Fibroblast of villous mesenchyme (primary cell): ENCODE results near the gene LUZP2. TPM values are rescaled to one million over a fixed set of nuclear protein-coding genes. Genes with fewer than 3 reads are reported as not detected.

Experiments
- DNase-seq: peaks from one replicate; pipeline ENCODE4 v3.0.0-alpha.2; 2010; ENCODE audit warnings: low read depth
- H3K4me3 ChIP-seq: 2 replicates; pipeline ENCODE4 v1.5.1; 2011; ENCODE audit warnings: low read depth, mild to moderate bottlenecking, low read length
- CTCF ChIP-seq: IDR thresholded peaks from 2 replicates; pipeline ENCODE4 v1.5.1; 2012; ENCODE audit warnings: low read depth, mild to moderate bottlenecking, low read length; ENCODE audit not compliant: insufficient read depth
- total RNA-seq: library from RNA; depleted of rRNA; stranded (reverse); fragments of >200 nt; gene quantifications from 2 replicates; pipeline ENCODE4 v1.2.3, GENCODE V29; 2012

The LUZP2 gene
- total RNA-seq, 1 donor = under 0.01 TPM

DNA sequence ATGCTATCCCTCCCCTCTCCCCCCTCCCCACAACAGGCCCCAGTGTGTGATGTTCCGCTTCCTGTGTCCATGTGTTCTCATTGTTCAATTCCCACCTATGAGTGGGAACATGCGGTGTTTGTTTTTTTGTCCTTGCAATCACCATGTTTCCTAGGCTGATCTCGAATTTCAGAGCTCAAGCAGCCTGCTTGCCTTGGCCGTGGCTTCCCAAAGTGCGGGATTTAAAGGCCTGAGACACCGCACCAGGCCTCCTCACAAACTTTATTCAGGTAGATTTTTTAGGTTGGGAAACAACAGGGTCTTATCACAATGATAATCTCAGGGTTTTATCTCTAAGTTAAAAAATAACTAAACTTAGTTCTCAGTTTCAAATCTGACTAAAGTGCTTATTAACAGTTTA, 125.4 kb downstream of the LUZP2 start:
- TF ChIP-seq CTCF = no peak
- DNase-seq = no peak
- no peak overlapping the region for H3K4me3 ChIP-seq

DNA sequence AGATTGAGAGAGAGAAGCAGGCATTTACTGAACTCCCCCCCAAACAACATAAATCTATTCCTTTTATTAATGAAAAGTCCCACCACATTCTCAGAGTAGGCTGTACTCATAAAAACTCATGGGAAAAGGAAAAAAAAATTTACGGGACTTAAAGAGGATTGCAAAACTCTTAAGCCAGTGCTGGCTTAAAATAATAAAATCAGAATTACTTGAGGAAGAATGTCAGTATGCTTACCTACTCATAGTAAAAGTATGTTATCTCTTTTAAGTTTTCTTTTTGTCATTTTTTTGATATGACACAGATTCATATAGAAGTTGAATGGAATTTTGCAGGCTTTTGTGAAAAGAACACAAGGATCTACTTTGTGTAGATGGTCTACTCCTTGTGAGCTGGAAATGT, 126.3 kb downstream of the LUZP2 start:
- DNase-seq = peak; percentile 3
- no peak overlapping the region for H3K4me3 ChIP-seq
- no peak for TF ChIP-seq CTCF

GRCh38 chr11:24624432-24624831, 127.6 kb downstream of the LUZP2 start:
- no peak for TF ChIP-seq CTCF
- no peak for DNase-seq
- no peak overlapping the region for H3K4me3 ChIP-seq

GRCh38 chr11:24625975-24626374, 129.1 kb downstream of the LUZP2 start:
- DNase-seq = no peak
- no peak for TF ChIP-seq CTCF
- no peak overlapping the region for H3K4me3 ChIP-seq

- no peak for TF ChIP-seq CTCF
- H3K4me3 ChIP-seq = no peak overlapping the region
- DNase-seq = no peak
Measured at GRCh38 chr11:24628224-24628776, 131.4 kb downstream of the LUZP2 start.

DNA sequence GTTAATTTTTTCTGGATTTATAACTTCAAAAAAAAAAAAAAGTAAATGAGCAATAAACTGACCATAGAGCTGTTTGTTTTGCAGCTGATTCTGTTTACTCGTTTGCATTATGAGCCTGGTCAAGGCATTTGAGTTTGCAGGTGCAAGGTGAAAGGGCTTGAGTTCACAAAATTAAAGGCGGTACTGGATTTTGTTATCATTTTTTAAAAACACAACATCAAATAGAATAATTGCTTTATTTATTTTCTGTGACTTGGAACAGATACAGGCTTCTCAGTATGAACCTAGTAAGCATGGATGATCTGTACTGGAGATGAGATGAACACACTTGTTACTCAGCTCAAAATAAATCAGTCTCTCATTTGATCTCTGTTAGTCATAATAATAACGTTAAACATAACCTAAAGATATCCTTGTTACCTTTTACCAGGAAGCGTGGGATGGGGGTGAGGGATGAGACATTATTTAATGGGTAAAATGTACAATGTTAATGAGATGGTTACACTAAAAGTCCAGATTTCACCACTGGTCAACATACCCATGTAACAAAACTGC, 137.8 kb downstream of the LUZP2 start:
- TF ChIP-seq CTCF = no peak
- DNase-seq = no peak
- no peak overlapping the region for H3K4me3 ChIP-seq

DNA sequence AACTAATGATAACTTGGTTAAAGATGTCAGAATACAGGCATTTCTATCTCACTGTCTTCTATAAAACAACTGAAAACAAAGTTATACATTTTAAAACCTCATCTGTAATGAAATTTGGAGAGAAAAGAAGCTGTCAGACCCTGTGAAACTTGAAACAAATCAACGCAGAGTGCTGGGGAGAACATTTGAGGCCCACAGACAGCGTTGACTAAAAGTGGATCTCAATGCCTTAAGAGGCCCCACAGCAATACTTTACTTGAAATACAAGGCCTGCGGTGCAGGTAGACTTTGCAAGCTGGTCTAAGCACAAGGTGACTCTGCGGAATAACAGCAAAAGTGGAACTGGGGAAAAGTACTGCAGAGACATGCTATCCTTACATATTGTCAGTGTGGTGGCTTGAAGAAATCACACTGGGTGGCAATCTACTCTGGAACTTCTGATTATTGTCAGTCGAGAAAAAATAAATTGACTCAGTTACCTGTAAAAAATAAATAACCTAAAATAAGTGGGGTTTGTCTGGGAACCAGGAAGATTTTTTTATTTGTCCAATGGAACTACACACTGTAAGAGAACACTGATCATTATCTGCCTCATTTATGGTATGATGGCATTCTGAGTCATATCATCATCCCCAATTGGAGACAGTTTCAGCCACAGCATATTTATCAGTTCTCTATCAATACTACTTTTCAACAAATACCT, 138.9 kb downstream of the LUZP2 start:
- no peak for TF ChIP-seq CTCF
- H3K4me3 ChIP-seq = no peak overlapping the region
- DNase-seq = no peak
